Endodermal cell (in vitro differentiated cells): ENCODE measurements around the gene DIP2B. TPM values are rescaled to one million over a fixed set of nuclear protein-coding genes. Genes with fewer than 3 reads are reported as not detected.

Source experiments
- DNase-seq: peaks from one replicate; pipeline ENCODE4 v3.0.0-alpha.2; 2017
- H3K27ac ChIP-seq: 2 replicates; pipeline ENCODE4 v1.5.1; 2013; ENCODE audit warnings: mild to moderate bottlenecking, low read depth, low read length, moderate library complexity
- H3K27me3 ChIP-seq: 2 replicates; pipeline ENCODE4 v1.6.1; 2013; ENCODE audit warnings: mild to moderate bottlenecking, low read length, moderate library complexity; ENCODE audit not compliant: insufficient read depth, control insufficient read depth, poor library complexity, severe bottlenecking
- H3K36me3 ChIP-seq: 2 replicates; pipeline ENCODE4 v1.7.0; 2013; ENCODE audit warnings: mild to moderate bottlenecking, low read length, moderate library complexity; ENCODE audit not compliant: control insufficient read depth, insufficient read depth
- H3K4me1 ChIP-seq: one replicate; pipeline ENCODE4 v1.7.0; 2013; ENCODE audit warnings: low read length; ENCODE audit not compliant: control insufficient read depth, insufficient read depth
- H3K4me3 ChIP-seq: 2 replicates; pipeline ENCODE4 v1.5.1; 2013; ENCODE audit warnings: mild to moderate bottlenecking, low read length, moderate library complexity
- H3K9ac ChIP-seq: 2 replicates; pipeline ENCODE4 v1.6.1; 2013; ENCODE audit warnings: mild to moderate bottlenecking, low read length, moderate library complexity; ENCODE audit not compliant: poor library complexity, severe bottlenecking; ENCODE audit errors: extremely low read depth
- H3K9me3 ChIP-seq: 2 replicates; pipeline ENCODE4 v1.6.1; 2013; ENCODE audit warnings: mild to moderate bottlenecking, low read length, moderate library complexity; ENCODE audit not compliant: control insufficient read depth
- H3K27ac Mint-ChIP-seq: 2 replicates; pipeline ENCODE4 v1.8.0; 2020; ENCODE audit warnings: mixed read lengths
- H3K27me3 Mint-ChIP-seq: 2 replicates; pipeline ENCODE4 v1.8.0; 2021; ENCODE audit warnings: mild to moderate bottlenecking, mixed read lengths; ENCODE audit not compliant: insufficient read depth
- H3K36me3 Mint-ChIP-seq: 2 replicates; pipeline ENCODE4 v1.8.0; 2020; ENCODE audit warnings: low read depth, mixed read lengths
- H3K4me1 Mint-ChIP-seq: 2 replicates; pipeline ENCODE4 v1.8.0; 2020; ENCODE audit warnings: mixed read lengths
- H3K4me3 Mint-ChIP-seq: 2 replicates; pipeline ENCODE4 v1.8.0; 2020; ENCODE audit warnings: mild to moderate bottlenecking, moderate library complexity, mixed read lengths
- H3K9me3 Mint-ChIP-seq: 2 replicates; pipeline ENCODE4 v1.8.0; 2020; ENCODE audit warnings: mild to moderate bottlenecking, mixed read lengths
- CTCF ChIP-seq: fragments of 200-600 bp; sonication (generic); conservative IDR thresholded peaks from 2 replicates; pipeline ENCODE4 v1.5.0; 2021; ENCODE audit warnings: antibody characterized with exemption, mild to moderate bottlenecking
- WGBS, 2 experiments: methylation state at CpG; one replicate each; pipeline versions ENCODE4 v1.1.5 to v1.1.7; 2013; ENCODE audit warnings: missing lambda C conversion rate in 2 of 2, mixed read lengths in 1 of 2; ENCODE audit not compliant: insufficient coverage in 1 of 2, insufficient read length in 1 of 2; 5-methylcytosine and 5-hydroxymethylcytosine counted together
- total RNA-seq, 2 donors: library from RNA; stranded (reverse); fragmentation: NEBNext Ultra II Directional in 1 of 2; extraction: Animal tissue kit (Norgen Biotek cat#: 25700) in 1 of 2; gene quantifications; 2 replicates in 1 of 2; 3 replicates in 1 of 2; pipeline ENCODE4 v1.2.1, GENCODE V29; 2021

The DIP2B gene
- total RNA-seq, 2 donors from 2014 or later, result 20.6 to 21.3 TPM

GRCh38 chr12:50581226-50582184 lies 76.7 kb downstream of the DIP2B start:
- Histone ChIP-seq H3K4me1 (no peaks in the 10 kb centered on the region), H3K27me3 (no peaks in the 10 kb centered on the region), H3K4me3 (no peak overlapping the region), H3K9me3 (no peaks in the 10 kb centered on the region), H3K27ac (no peak overlapping the region), H3K9ac (no peak overlapping the region), H3K36me3 (no peaks in the 10 kb centered on the region)
- WGBS, 2 experiments, result 84 to 92% methylated on average over 5 to 10 of the region's 10 CpGs
- DNase-seq, result no peak
- Mint-ChIP-seq H3K36me3 (no peaks in the 10 kb centered on the region), H3K4me3 (no peak overlapping the region), H3K27me3 (no peaks in the 10 kb centered on the region), H3K9me3 (no peaks in the 10 kb centered on the region), H3K4me1 (peaks cover 4% of the 10 kb centered on the region), H3K27ac (peak overlapping the region; percentile 32)
- no peak for TF ChIP-seq CTCF

GRCh38 chr12:50584135-50584534 lies 79.3 kb downstream of the DIP2B start:
- no peaks in the 10 kb centered on the region for H3K4me1 ChIP-seq
- H3K36me3 ChIP-seq, result no peaks in the 10 kb centered on the region
- H3K9me3 ChIP-seq, result no peaks in the 10 kb centered on the region
- H3K4me3 ChIP-seq, result no peak overlapping the region
- H3K27ac ChIP-seq, result no peak overlapping the region
- no peaks in the 10 kb centered on the region for H3K9me3 Mint-ChIP-seq
- H3K27ac Mint-ChIP-seq, result no peak overlapping the region
- H3K36me3 Mint-ChIP-seq, result no peaks in the 10 kb centered on the region
- WGBS, 2 experiments, result 92 to 96% methylated on average over 1 of the region's 1 CpG
- H3K4me3 Mint-ChIP-seq, result no peak overlapping the region
- no peak for DNase-seq
- H3K27me3 Mint-ChIP-seq, result no peaks in the 10 kb centered on the region
- H3K27me3 ChIP-seq, result no peaks in the 10 kb centered on the region
- TF ChIP-seq CTCF, result no peak
- H3K9ac ChIP-seq, result no peak overlapping the region
- peaks cover 4% of the 10 kb centered on the region for H3K4me1 Mint-ChIP-seq

- H3K4me1 Mint-ChIP-seq, result peaks cover 7% of the 10 kb centered on the region
- no peak for TF ChIP-seq CTCF
- no peaks in the 10 kb centered on the region for H3K9me3 Mint-ChIP-seq
- H3K27ac Mint-ChIP-seq, result no peak overlapping the region
- Histone ChIP-seq H3K36me3 (no peaks in the 10 kb centered on the region), H3K9ac (no peak overlapping the region), H3K4me1 (no peaks in the 10 kb centered on the region), H3K9me3 (no peaks in the 10 kb centered on the region), H3K4me3 (no peak overlapping the region), H3K27me3 (no peaks in the 10 kb centered on the region), H3K27ac (no peak overlapping the region)
- WGBS, 2 experiments, result 90 to 96% methylated on average over 5 to 8 of the region's 8 CpGs
- DNase-seq, result no peak
- no peak overlapping the region for H3K4me3 Mint-ChIP-seq
- no peaks in the 10 kb centered on the region for H3K36me3 Mint-ChIP-seq
- no peaks in the 10 kb centered on the region for H3K27me3 Mint-ChIP-seq
These were observed 85.1 kb downstream of the DIP2B start for GRCh38 chr12:50589650-50590435.
